GM23338 (cell line): Measurements from ENCODE around the gene CSTB. TPM values are rescaled to one million over a fixed set of nuclear protein-coding genes. Genes with fewer than 3 reads are reported as not detected.

ENCODE experiments used
- polyA plus RNA-seq: library from polyadenylated mRNA; unstranded; fragments of >200 nt; fragmentation: Nextera tagmentation; extraction: Ambion mirVana; gene quantifications from 2 replicates; pipeline ENCODE4 v1.2.1, GENCODE V29; 2016
- small RNA-seq: library from RNA; depleted of rRNA; stranded (forward); fragments of <200 nt; gene quantifications from one replicate; pipeline ENCODE3, GENCODE V24; 2014; ENCODE audit warnings: low replicate concordance
- total RNA-seq: library from RNA; depleted of rRNA; stranded (reverse); fragments of >200 nt; shearing (Covaris generic); gene quantifications from 2 replicates; pipeline ENCODE4 v1.2.3, GENCODE V29; 2014; rRNA removed

Gene CSTB
- total and polyA plus RNA-seq, 2 experiments from 2014 or later = 10.0 to 142 TPM

Small RNAs within 50 kb of the gene (small RNA-seq; reads per million reads assigned to genes)
- not detected for gene AP001052.1

Other genes with a start within 250 kb of the CSTB start
- 2.0 and 2.3 TPM in 2 replicates for gene HSF2BP, start 116.8 kb downstream of the CSTB start, total RNA-seq
- 0.78 and 0.82 TPM in 2 replicates for gene HSF2BP, start 116.8 kb downstream of the CSTB start, polyA plus RNA-seq
- gene RRP1B, start 116.7 kb downstream of the CSTB start, total RNA-seq = 91.7 and 95.7 TPM in 2 replicates
- 54.0 and 54.8 TPM in 2 replicates for gene RRP1B, start 116.7 kb downstream of the CSTB start, polyA plus RNA-seq
- 56.7 and 66.3 TPM in 2 replicates for gene PDXK, start 57.2 kb downstream of the CSTB start, total RNA-seq
- 48.6 and 53.2 TPM in 2 replicates for gene PDXK, start 57.2 kb downstream of the CSTB start, polyA plus RNA-seq
- 54.6 and 63.5 TPM in 2 replicates for gene RRP1, start 13.3 kb upstream of the CSTB start, total RNA-seq
- gene RRP1, start 13.3 kb upstream of the CSTB start, polyA plus RNA-seq = 33.2 and 36.5 TPM in 2 replicates
- gene AGPAT3, start 88.9 kb upstream of the CSTB start, total RNA-seq = 4.4 and 6.1 TPM in 2 replicates
- 1.1 and 2.1 TPM in 2 replicates for gene AGPAT3, start 88.9 kb upstream of the CSTB start, polyA plus RNA-seq
- 27.1 and 30.9 TPM in 2 replicates for gene TRAPPC10, start 236.0 kb upstream of the CSTB start, total RNA-seq
- 14.0 and 16.2 TPM in 2 replicates for gene TRAPPC10, start 236.0 kb upstream of the CSTB start, polyA plus RNA-seq